ENCODE measurements around the gene GAS2L1.
A peak's percentile ranks its signal among the peaks of the same experiment; 100 is the strongest.

The GAS2L1 gene

DNA sequence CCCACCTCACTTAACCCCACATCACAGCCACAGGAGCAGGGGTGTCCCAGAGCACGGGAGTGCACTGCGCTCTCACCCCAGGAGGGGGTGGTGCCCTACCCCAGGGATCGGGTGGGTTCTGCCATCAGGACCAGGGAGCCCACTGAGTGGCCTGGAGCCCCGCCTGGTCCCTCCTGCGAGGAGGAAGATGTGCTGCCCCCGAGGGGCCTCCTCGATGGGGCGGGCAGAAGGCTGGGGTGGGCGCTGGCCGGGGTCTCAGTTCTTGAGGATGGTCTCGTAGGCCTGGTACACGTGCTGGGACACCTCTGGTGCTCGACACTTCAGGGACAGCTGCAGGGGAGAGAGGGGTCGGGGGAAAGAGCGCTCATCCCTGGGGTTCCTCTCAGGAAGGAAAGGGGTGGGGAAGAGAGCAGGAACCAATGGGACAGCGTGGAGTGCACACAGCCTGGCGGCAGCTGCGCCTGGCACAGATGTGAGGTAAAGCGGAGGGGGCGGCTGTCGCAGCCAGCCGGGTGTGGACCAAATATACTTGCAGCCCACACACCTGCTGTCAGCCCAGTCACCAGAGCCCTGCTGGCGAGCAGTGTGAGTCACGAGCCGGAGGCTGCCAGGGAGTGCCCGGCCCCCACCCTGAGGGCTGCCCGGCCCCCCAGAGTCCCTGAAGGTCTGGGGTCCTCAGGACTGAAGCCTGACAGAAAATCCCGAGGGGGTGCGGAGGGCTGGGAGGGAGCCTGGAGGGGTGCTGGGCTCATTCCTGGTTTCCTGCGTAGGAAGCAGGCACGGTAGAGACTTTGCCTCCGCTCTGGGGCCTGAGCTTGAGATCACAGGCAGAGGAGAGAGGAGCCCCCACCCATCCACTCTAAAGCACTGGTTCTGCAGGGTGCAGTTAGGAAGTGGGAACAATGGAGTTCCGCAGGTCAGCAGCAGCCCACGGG, 22.4 kb downstream of the GAS2L1 start:
- in situ Hi-C loops (cut with HindIII; ENCODE audit: low pct_ligation_motif_present, low sequenced_read_pairs): no loop called here
- DNase-seq: no peak
- Histone ChIP-seq H3K4me3 (ENCODE audit: low read depth, low read length) (no peak overlapping the region), H3K27me3 (replicated peaks) (no peaks in the 10 kb centered on the region), H3K27ac (no peak overlapping the region), H3K36me3 (replicated peaks) (peaks cover 18% of the 10 kb centered on the region)
- TF ChIP-seq, protein P1, sequence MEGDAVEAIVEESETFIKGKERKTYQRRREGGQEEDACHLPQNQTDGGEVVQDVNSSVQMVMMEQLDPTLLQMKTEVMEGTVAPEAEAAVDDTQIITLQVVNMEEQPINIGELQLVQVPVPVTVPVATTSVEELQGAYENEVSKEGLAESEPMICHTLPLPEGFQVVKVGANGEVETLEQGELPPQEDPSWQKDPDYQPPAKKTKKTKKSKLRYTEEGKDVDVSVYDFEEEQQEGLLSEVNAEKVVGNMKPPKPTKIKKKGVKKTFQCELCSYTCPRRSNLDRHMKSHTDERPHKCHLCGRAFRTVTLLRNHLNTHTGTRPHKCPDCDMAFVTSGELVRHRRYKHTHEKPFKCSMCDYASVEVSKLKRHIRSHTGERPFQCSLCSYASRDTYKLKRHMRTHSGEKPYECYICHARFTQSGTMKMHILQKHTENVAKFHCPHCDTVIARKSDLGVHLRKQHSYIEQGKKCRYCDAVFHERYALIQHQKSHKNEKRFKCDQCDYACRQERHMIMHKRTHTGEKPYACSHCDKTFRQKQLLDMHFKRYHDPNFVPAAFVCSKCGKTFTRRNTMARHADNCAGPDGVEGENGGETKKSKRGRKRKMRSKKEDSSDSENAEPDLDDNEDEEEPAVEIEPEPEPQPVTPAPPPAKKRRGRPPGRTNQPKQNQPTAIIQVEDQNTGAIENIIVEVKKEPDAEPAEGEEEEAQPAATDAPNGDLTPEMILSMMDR (IDR thresholded peaks at IDR 0.05; ENCODE audit: low read depth, low read length, missing control alignments): no peak

- H3K36me3 ChIP-seq (replicated peaks): peaks cover 18% of the 10 kb centered on the region
- H3K27me3 ChIP-seq (replicated peaks): no peaks in the 10 kb centered on the region
- no peak overlapping the region for H3K27ac ChIP-seq
- H3K4me3 ChIP-seq (ENCODE audit: low read depth, low read length): no peak overlapping the region
- TF ChIP-seq, protein P1 (IDR thresholded peaks at IDR 0.05; ENCODE audit: low read depth, low read length, missing control alignments): no peak
- in situ Hi-C loops (cut with HindIII; ENCODE audit: low pct_ligation_motif_present, low sequenced_read_pairs): no loop called here
- no peak for DNase-seq
These were observed 23.1 kb downstream of the GAS2L1 start for GRCh38 chr22:29329581-29329980.

DNA sequence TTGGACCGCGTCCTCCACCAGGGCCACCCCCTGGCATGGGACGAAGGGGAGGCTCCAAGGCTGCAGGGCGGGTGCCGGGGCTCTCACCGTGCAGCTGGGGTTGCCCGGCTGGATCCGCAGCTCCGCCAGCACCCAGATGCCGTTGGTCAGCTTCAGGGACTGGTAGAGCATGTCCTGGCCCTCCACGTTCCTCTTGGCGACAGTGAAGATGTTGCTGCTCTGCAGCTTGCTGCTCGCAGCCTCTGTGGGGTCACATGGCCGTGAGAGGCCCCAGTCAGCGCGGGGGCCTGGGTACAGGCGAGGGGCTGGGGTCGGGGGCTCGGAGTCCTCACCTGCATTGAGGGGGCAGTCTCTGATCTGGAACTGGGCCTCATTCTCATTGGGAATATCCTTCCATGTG, 23.8 kb downstream of the GAS2L1 start:
- TF ChIP-seq, protein P1 (IDR thresholded peaks at IDR 0.05; ENCODE audit: low read depth, low read length, missing control alignments): no peak
- peaks cover 18% of the 10 kb centered on the region for H3K36me3 ChIP-seq (replicated peaks)
- no peak overlapping the region for H3K27ac ChIP-seq
- no peak overlapping the region for H3K4me3 ChIP-seq (ENCODE audit: low read depth, low read length)
- no peak for DNase-seq
- in situ Hi-C loops (cut with HindIII; ENCODE audit: low pct_ligation_motif_present, low sequenced_read_pairs): no loop called here
- H3K27me3 ChIP-seq (replicated peaks): no peaks in the 10 kb centered on the region

DNA sequence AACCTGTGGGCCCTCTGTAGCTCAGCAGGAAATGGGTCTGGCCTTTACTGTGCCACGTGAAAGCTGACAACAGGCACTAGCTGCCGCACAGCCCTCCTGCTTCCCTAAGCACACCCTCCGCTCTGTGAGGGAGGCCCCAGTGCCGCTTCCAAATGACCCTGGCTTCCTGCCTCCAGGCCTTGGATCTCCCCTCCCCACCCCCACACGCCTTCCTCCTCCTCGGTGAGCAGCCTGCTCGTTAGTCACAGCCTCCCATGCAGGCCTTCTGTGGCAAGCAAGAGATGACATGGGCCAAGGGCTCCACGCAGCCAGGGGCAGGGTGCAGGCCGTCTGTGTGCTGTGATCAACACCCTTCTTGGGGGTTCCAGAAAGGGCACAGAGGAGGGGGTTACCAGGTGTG, 24.3 kb downstream of the GAS2L1 start:
- peak; percentile 53 for DNase-seq
- Histone ChIP-seq H3K36me3 (replicated peaks) (peaks cover 18% of the 10 kb centered on the region), H3K27me3 (replicated peaks) (no peaks in the 10 kb centered on the region), H3K4me3 (ENCODE audit: low read depth, low read length) (no peak overlapping the region), H3K27ac (no peak overlapping the region)
- TF ChIP-seq, protein P1 (IDR thresholded peaks at IDR 0.05; ENCODE audit: low read depth, low read length, missing control alignments): no peak
- in situ Hi-C loops (cut with HindIII; ENCODE audit: low pct_ligation_motif_present, low sequenced_read_pairs): no loop called here

DNA sequence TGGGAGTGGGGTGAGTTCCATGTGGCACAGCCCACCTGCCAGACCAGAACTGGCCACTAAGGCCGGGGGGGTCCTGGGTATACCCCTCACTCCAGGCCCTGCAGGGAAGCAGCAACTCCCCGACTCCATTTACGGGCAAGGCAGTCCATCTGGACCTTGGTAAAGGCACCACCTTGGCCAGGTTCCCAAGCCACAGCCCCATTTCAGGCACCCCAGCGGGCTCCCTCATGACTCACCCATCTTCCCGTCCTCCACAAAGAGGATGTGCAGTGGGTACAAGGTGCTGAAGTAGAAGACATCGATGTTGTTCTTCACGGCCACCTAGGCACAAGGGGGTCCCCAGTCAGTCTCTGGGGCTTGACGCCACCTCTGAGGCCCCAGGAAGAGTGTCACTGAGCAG, 24.8 kb downstream of the GAS2L1 start:
- no peak overlapping the region for H3K27ac ChIP-seq
- H3K36me3 ChIP-seq (replicated peaks): peaks cover 23% of the 10 kb centered on the region
- H3K4me3 ChIP-seq (ENCODE audit: low read depth, low read length): no peak overlapping the region
- no peaks in the 10 kb centered on the region for H3K27me3 ChIP-seq (replicated peaks)
- TF ChIP-seq, protein P1 (IDR thresholded peaks at IDR 0.05; ENCODE audit: low read depth, low read length, missing control alignments): no peak
- no peak for DNase-seq
- in situ Hi-C loops (cut with HindIII; ENCODE audit: low pct_ligation_motif_present, low sequenced_read_pairs): no loop called here

Measured in brain microvascular endothelial cell (primary cell).